GM13977 (cell line): ENCODE results near the gene ARL5C.

Experiments
- DNase-seq: peaks from one replicate; pipeline ENCODE4 v3.0.0; 2012; ENCODE audit warnings: low spot score
- in situ Hi-C: fragments of 300-500 bp; cut with MboI; formaldehyde crosslinking; loops from one replicate; pipeline ENCODE4 v1.12.0; 2022; ENCODE audit warnings: low sequenced_read_pairs, low pct_unique_long_range_greater_than_20kb, mixed read lengths, inconsistent platforms; ENCODE audit not compliant: unreplicated experiment
- TF ChIP-seq, protein P1 (sequence below): IDR thresholded peaks from 2 replicates; pipeline ENCODE4 v1.5.1; 2012; ENCODE audit warnings: mild to moderate bottlenecking, control low read depth; ENCODE audit not compliant: insufficient read depth; ENCODE audit errors: extremely low read depth, missing control alignments

Gene ARL5C

DNA sequence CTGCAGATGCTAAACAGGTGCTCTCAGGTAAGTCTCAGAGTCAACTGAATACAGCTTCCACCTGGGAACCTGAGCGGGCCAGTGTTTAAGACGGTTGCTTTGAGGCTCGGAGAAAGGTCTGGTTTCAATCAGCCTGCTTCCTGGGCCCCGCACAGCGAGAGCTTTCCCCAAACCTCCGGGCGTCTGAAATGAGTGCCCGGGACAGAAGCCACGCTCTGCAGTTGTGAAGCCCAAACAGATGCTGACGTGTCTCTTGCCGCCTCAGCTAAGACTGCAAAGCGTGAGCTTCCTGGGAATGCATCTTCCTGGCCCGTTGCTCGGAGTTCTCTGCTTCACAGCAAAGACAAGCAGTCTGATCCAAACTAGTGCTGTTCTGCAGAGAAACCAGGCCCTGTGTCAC lies 51.2 kb downstream of the ARL5C start:
- no peak for DNase-seq
- in situ Hi-C loops = no loop called here
- TF ChIP-seq, protein P1, sequence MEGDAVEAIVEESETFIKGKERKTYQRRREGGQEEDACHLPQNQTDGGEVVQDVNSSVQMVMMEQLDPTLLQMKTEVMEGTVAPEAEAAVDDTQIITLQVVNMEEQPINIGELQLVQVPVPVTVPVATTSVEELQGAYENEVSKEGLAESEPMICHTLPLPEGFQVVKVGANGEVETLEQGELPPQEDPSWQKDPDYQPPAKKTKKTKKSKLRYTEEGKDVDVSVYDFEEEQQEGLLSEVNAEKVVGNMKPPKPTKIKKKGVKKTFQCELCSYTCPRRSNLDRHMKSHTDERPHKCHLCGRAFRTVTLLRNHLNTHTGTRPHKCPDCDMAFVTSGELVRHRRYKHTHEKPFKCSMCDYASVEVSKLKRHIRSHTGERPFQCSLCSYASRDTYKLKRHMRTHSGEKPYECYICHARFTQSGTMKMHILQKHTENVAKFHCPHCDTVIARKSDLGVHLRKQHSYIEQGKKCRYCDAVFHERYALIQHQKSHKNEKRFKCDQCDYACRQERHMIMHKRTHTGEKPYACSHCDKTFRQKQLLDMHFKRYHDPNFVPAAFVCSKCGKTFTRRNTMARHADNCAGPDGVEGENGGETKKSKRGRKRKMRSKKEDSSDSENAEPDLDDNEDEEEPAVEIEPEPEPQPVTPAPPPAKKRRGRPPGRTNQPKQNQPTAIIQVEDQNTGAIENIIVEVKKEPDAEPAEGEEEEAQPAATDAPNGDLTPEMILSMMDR = no peak

DNA sequence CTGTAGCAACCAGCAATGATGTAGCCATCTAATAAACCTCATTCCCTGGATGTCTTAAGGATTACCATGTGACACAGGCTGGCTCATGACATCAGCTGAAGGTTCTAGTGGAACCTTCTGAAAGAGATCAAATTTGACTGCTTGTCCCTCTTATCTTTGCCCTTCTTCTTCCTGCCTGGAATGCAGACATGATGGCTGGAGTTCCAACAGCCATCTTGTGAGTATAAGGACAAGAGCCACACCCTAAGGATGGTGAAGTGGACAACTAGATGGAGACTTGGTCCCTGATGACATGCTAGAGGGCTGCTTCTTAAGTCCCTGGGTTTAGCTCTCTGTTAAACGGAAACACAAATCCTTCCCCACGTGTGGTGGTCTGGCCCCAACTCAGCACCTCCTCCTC lies 52.1 kb downstream of the ARL5C start:
- TF ChIP-seq, protein P1 = no peak
- no peak for DNase-seq
- in situ Hi-C loops = no loop called here

DNA sequence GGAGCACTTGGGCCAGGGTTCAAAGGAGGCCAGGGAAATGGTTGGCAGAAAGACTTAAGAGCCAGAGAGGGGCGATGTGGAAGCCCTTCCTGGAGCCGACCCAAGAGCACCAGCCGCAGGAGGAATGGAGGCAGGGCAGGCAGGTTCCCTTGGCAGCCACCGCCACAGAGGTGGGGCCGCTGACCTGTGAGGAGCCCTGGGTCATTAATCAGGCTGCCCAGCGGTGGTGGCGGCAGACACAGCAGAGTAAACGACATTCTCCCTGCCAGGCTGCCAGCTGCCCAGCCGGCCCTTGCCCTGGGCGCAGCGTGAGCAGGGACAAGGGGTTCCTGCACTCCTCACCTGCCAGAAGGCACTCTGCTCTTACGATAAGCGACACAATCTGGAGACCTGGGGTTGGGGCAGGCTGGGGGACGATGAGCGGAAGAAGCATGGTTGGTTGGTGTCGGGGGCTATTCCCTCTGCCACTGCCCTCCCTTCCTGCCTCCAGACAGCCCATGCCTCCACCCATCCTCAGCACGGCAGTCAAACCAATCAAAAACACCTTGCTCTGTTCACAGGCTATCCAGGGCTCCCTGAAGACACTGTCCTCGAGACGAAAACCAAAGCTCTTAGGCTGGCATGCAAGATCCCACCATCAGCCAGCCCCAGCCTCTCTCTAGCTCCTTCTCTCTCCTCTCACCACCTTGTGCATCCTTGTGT lies 55.4 kb downstream of the ARL5C start:
- TF ChIP-seq, protein P1 = no peak
- DNase-seq = no peak
- in situ Hi-C loops = no loop called here

DNA sequence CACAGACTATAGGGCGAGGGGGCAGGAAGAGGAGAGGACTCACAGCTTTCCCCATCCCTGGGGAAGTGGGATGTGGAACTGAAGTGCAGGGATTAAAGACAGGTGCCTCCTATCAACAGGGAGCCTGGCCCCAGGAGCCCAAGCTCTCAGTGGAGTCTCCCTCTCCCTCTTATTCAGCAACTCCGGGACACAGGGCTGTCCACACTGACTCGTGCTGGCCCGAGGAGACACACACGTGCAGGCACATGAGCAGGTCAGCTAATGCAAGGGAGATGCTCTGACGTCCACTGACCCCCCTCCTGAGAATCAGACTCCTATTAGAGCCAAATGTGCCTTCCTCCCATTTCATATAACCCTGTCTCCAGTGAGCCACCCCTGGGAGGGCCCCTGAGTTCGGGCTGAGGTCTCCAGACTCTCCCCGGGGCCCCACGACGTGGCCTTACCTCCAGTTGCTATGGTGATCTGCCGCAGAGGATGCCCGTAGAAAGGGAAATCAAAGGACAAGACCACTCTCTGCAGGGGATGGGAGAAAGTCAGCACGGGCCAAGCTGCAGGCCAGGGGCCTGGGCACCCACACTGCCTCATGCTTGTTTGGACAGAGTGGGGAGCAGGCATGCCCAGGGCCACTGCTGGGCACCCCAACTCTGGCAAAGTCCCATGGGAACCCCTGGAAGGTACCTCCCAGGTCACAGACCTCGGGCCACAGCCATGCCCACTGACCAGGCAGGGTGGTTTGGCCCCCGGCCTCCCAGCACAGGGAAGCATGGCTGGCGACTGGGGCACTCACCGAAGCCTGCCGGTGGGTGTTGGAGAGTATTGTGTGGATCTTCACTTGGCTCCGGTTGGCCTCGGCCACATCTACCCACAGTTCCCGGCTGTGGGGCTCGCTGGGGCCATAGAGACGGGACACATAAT lies 57.2 kb downstream of the ARL5C start:
- TF ChIP-seq, protein P1 = no peak
- in situ Hi-C loops = no loop called here
- no peak for DNase-seq

DNA sequence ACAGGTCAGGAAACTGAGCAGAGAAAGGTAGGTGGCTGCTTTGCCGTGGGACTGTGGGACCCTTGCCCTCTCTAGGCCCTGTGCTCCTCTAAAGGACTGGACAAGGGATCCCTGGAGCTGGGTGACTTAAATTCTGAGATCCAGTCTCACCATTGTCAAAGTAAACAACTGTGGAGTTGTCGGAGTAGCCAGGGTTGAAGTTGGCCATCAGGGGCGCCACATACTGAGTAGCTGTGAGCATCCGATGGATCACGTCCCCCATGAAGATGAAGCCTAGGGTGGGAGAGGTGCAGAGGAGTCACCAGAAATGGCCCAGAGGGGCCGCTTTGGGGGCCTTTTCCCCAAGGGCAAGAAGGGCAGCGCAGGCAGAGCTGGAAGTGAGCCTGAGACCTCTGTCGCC lies 58.0 kb downstream of the ARL5C start:
- in situ Hi-C loops = no loop called here
- DNase-seq = no peak
- TF ChIP-seq, protein P1 = no peak

DNA sequence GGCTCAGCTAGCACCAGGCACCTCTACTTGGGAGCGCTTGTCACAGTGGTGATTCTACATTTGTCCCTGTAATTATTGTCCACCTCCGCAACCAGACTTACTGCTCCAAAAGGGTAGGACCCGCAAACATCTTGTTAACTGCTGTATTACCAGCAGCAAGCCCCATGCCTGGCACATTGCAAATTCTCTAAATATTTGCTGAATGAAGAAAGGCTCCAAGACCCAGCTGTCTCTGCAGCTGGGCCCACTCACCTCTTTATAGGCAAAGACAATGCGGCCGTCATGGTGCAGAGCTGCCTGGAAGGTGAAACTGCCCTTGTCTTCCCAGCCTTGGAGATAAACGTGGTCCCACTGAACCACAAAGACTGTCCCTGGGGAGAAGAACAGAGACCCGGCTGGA lies 58.8 kb downstream of the ARL5C start:
- TF ChIP-seq, protein P1 = no peak
- in situ Hi-C loops = no loop called here
- DNase-seq = no peak
